SW 1271 (cell line): Measurements from ENCODE around the gene LRRC46.

Experiments
- DNase-seq, 2 experiments: peaks; one replicate each; lab custom pipeline; 2025; lab: John Stamatoyannopoulos, UW

LRRC46 gene, protein sequence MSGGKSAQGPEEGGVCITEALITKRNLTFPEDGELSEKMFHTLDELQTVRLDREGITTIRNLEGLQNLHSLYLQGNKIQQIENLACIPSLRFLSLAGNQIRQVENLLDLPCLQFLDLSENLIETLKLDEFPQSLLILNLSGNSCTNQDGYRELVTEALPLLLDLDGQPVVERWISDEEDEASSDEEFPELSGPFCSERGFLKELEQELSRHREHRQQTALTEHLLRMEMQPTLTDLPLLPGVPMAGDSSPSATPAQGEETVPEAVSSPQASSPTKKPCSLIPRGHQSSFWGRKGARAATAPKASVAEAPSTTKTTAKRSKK

DNA sequence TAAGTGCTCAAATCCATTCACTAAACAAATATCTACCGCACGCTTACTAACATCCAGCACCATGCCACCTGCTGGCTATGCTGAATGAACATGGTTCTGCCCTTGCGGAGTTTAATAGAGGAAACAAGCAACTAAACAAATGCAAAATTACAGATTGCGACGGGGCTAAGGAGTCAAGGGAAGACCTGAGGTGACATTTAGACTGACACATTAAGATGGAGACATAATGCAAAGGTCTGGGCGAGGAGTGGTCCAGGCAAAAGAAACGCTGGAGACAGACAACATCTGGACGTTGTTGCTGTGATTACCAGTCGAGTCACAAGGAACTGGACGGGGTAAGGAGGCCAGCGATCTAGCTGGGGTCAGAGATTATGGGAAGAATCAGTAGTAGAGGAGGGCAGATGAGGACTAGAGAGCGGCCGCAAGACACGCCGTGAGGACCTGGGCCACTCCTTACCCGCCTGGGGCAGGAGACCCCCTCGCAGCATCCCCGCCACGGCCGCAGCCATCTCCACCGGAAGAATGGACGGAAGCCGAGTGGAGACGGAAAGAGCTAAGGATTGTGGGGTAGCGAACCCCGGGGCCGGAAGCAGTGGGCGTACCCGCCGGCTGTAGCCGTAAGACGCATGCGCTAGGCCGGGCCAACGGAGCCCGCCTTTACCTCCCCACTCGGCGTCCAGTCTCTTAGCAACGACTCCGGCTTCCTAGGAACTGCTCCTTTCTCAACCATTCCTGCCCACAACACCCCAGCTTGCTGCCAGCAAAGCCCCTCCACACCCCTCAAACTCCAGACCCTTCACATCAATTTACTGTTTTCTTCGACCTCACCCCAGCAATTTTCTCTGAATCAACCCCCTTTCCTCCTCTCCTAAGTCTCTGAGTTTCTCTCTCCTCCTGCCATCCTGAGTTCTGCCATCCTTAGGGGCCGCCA, at the start of gene LRRC46, which contains the start of gene MRPL10:
Gene LRRC46, plus strand, starts transcription at position 668 of the 931 bp plus-strand sequence. CDS start 320 bp downstream, outside the sequence.
Gene MRPL10, minus strand, starts transcription at position 539 of the 931 bp plus-strand sequence. Its CDS starts 30 bp downstream, at position 509.
- peak; percentile 61 to 94 for DNase-seq

DNA sequence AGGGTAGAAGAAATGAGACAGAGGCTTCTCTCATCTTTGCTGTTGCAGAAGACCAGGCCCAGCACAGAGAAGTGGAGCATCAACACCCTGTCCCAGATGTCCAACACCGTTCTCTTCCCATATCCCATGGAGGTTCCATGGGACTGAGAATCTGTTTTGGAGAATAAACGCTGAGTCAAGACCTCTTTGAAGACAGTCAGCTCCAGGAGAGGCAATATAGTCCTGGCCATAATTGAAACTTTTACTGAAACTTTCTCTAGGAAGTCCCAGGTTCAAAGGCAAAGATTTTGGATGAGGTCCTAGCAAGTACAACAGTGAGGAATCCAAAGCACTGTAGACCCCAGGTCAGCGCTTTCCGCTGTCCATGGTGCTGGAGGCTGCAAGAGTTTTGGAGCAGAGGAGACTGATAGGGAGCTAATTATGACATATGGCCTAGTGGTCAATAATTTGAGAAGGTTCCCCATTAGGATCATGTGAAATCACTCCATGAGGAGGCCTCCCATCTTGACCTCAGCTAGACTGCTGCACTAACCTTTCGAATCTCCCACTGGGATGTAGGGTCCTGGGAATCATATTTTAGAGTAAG, 45.8 kb upstream of the LRRC46 start:
- DNase-seq, result no peak

DNA sequence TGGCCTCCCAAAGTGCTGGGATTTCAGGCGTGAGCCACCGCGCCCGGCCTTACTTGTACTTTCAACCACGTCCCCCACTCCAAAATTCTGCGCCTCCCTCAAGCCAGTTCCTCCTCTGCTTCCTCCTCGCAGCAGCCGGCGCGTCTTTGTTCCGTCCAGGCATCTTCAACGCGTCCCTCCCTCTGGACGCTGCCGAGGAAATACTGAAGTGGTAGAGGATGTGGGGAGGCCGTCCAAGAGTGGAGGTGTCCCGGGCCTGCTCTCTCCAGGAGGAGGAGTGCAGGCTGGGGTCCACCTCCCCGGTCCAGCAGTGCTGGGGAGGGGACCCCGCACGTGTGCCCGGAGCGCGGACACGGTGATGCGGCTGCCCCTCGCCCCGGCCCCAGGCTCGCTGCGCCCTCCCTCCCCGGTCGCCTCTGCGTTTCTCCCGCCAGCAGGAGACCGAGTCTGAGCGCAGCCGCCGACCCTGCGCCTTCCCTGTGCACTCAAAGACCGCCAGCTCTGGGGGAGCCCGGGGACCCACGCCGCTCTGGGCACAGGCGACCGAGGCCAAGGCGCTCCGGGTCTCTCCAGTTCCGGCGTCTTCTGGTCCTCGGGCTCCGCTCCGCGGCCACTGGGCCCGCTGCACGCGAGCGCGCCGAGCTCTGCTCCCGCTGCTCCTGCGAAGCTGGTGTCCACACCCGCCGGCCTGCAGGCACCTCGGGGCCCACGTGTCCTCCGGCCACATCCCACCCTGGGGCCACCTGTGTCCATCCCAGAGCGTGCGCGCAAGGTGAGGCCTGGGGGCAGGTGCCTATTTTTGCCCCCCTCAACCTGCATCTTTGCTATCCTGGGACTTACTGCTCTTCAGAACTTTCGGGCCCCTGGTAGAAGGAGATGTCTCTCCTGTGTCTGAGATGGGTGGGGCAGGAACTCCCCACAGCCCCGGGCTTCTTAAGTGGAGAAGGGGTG, 41.6 kb upstream of the LRRC46 start:
- peak; percentile 17 to 54 for DNase-seq

DNA sequence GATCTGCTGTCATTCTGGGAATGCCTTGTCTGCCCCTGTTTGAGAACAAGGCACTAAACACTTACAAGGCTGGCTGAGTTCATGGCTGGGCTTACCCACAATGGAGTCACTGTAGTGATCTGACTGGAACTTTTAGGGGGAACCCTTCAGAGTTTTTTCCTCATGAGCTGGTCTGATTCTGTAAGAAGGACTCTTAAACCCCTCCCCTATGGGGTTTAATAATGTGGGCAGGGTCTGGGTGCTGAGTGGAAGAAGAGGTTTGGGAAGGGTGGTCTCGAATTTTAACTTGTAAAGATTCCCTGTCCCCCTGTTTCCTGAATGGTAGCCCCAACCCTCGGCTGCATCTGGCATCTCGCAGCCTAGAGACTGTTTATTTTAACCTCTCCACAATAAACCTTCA, 40.4 kb upstream of the LRRC46 start:
- DNase-seq, result no peak

DNA sequence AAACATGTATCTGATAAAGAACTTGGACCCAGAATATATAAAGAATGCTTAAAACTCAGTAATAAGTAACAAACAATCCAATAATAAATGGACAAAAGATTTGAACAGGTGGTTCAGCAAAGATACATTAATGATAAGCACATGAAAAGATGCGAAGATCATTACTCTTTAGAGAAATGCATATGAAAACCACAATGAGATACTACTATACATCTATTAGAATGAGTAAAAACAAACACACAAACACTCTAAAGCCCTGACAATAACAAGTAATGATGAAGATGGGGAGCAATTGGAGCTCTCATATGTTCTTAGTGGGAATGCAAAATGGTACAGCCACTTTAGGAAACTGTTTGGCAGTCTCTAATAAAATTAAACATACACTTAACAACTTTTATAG, 39.0 kb upstream of the LRRC46 start:
- DNase-seq, result no peak

DNA sequence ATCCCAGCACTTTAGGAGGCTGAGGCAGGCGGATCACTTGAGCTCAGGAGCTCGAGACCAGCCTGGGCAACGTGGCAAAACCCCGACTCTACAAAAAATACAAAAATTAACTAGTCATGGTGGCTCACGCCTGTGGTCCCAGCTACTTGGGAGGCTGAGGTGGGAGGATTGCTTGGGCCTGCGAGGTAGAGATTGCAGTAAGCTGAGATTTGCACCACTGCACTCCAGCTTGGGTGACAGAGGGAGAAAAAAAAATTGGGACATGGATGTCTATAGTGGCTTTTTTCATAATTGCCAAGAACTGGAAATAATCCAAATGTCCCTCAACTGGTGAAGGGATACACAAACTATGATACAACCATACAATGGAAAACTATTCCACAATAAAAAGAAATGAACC, 38.5 kb upstream of the LRRC46 start:
- no peak for DNase-seq

DNA sequence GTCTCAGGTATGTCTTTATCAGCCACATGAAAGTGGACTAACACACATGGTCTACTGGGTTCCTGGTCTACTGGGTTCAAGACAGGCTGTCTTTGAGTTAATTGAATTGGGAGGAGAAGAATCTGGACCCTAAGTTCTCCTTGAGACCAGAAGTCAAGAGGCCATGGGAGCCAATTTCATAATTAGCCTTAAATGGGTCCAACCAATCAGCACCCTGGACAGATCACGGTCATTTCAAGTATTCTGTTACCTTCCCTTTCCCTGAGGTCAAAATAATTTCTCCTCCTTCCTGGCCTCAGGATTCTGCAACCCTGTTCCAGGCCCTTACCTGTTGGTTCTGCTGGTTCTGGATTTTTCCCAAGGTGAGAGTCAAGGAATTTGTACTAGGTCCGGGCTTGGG, 33.7 kb upstream of the LRRC46 start:
- DNase-seq, result no peak

DNA sequence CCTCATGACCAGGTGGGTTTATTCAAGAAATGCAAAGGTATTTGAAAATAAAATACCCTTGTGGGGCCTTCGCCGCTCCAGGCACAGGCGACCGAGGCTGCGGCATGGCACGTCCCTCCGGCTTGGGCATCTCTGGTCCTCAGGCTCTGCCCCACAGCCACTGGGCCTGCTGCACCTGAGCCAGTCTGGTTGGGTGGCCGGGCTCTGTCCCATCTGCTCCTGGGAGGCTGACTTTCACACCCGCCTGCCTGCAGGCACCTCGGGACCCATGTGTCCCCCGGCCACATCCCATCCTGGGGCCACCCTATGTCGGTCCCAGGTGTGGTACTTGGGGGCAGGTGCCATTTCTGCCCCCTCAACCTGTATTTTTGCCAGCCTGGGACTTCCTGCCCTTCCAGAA, 30.8 kb upstream of the LRRC46 start:
- no peak for DNase-seq

DNA sequence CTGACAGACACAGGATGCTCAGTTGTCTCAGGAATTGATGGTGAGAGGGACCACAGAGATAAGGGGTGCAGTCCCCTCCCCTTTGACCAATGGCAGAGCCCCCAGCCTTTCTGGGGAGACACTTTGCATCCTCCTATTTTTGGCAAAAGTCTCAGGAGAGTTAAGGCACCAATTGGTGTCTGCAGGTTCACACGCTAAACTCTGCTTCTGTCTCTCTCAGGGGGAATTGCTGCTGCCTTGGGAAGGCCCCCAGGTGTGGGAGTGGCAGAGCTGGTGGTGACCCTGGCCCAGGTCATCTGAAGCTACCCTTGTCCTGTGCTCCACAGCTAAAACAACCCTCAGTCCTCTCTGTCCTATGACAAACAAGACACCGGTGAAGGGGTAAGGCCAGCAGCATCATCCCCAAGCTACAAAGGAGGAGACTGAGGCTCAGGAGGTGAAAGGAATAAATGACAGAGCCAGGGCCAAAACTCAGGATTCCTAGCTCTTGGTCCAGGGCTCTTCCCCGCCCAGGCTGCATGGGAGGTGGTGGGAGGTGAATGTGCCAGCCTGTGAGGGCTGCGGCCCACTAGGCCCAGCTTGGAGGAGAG, 30.2 kb upstream of the LRRC46 start:
- no peak for DNase-seq

DNA sequence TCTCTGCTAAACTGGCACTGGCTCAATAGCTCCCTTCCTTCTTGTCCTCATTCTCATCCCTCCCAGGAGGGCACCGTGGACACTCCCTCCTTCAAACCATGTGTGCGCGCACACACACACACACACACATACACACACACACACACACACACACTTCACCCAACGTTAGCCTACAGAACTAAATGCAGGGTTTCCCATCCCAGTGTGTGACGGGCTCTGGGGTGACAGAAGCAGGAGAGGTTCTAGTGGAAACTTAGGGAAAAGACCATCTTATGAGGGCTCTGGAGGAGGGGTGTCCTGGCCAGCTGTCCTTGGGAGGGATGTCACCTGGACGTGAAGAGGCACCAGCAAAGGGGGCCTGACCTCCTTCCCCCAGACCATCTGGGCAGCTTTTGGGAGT, 29.6 kb upstream of the LRRC46 start:
- no peak for DNase-seq

DNA sequence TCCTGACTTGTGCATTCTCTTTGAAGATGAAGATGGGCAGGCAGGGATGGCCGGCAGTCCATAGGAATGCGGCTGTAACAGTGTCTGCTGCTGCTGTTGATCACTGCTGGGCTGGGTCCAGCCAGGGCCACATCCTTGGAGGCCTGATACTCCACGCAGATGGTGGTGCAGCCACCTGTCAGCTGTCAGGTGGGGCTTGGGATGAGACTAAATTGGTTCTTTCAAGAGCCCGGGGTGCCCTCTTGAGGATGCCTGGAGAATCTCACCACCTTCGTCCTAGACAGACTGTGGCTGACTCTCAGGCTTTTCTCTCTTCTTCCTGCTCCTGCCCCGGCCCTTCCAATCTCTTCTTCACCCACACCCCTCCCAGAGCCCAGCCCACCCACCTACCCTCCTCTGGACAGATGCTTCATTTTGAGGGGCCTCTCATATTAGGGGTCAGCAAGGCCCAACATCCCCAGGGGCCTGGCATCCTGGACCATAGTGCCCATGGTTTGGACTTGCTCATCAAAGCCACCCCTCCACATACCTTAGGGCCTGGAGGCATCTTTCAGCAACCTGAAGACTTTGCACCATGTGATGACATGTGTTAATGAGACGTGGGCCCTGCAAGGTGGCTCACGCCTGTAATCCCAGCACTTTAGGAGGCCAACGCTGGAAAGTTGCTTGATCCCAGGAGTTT, 29.0 kb upstream of the LRRC46 start:
- peak in 1 of 2 experiments; percentile 43 for DNase-seq

DNA sequence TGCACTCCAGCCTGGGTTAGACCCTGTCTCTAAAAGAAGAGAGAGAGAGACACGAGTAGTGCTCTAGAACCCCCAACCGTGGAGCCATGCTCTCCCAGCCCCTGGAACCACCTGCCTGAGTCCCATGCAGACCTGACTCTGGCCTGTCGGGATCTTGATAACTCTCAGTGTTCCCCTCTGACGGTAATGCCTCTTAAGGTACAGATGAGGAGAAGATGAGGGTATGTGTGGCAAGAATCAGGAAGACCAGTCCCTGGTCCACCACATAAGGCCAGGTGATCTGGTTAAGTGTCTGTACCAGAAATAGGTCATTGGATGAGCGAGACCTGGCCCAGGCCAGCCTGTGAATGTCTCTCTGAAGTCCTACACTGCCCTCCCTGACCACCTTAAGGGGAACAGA, 28.3 kb upstream of the LRRC46 start:
- no peak for DNase-seq

DNA sequence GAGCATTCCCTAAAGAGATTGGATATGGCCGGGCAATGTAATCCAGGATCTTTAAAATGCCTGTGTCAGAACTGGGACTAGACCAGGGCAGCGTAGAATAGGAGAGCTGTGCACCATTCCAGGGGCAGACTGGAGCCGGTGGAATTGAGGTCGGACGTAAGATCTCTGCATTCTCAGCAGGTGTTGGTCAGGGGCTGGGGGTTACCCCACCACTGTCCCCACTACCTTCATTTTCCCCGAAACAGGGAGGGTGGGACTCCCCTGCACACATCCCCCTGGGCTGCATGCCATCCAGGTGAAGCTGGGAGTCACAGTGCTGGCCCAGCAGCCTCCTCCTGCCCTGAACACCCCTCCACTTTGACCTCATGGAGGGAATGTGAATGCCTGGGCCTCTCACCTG, 27.7 kb upstream of the LRRC46 start:
- no peak for DNase-seq

DNA sequence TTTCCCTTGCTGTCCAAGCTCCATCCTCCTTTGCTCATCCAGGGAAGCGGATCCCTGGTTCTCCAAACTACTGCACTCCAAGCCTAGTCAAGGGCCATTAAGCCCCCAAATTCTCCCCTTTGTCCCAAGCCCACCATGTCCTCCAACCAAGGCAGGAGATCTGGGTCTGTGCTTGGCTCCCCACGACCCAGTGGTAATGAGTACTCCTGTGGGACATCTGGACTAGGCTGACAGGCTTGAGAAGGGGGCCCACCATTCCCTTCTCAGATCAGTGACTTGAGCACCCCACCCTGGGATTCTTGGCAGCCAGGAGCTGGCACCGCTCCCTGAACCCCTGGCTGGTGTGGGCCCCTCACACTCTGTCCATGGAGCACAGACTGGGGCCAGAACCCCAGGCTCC, 27.0 kb upstream of the LRRC46 start:
- no peak for DNase-seq

DNA sequence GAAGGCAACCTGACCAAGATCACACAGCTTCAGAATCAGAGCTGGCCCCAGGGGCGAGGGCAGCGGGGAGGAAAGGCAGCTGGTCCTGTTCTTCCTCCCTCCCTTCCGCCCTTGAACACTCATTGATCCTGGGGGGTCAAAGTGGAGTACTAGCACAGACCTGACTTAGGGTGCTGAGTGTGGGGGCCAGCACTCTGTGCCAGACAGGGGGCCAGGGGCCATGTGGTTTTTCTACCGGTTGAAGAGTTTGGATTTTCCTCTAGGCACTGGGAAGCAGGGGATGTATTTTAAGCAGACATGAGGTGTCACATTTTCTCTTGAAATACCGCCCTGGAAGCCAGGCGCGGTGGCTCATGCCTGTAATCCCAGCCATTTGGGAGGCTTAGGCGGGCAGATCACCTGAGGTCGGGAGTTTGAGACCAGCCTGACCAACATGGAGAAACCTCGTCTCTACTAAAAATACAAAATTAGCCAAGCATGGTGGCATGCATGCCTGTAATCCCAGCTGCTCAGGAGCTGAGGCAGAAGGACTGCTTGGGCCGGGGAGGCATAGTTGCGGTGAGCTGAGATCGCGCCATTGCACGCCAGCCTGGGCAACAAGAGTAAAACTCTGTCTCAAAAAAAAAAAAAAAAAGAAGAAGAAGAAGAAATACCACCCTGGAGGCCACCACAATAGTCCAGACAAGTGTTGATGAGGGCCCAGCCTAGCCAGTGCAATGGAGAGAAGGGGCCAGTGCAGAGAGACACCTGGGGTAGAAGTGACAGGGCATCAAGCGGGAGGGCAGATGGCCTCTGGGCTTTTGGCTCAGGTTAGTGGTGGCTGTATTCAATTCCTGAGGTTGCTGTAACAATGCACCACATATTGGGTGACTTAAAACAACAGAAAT, 25.2 kb upstream of the LRRC46 start:
- no peak for DNase-seq

DNA sequence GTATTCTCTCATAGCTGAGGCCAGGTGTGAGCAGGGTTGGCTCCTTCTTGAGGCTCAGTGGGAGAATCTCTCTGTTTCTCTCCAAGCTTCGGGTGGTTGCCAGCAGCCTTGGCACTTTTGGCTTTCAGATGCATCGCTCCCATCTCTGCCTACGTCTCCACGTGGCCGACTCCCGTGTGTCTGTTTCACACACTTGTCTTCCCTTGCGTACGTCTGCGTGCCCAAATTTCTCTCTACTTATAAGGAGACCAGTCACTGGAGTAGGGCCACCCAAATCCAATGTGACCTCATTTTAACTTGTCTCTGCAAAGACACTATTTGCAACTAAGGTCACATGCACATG, 24.6 kb upstream of the LRRC46 start:
- no peak for DNase-seq

DNA sequence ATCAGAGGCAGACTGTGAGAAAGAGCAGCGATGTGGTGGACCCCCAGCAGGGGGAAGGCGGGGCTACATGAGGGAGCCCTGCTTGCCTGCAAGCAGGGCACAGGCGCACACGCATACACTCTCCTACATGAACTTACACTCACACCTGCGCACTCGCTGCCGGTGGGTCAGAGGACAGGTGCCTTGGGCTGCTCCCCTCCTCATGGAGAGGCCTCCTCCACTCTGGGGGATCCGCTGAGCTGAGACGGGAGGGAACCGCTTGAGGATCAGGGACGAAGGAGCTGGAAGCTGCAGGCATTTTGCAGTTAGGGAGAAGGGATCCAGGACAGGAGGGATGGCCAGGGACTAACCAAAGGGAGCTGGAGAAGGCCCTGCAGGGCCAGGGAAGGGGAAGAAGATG, 24.0 kb upstream of the LRRC46 start:
- no peak for DNase-seq

DNA sequence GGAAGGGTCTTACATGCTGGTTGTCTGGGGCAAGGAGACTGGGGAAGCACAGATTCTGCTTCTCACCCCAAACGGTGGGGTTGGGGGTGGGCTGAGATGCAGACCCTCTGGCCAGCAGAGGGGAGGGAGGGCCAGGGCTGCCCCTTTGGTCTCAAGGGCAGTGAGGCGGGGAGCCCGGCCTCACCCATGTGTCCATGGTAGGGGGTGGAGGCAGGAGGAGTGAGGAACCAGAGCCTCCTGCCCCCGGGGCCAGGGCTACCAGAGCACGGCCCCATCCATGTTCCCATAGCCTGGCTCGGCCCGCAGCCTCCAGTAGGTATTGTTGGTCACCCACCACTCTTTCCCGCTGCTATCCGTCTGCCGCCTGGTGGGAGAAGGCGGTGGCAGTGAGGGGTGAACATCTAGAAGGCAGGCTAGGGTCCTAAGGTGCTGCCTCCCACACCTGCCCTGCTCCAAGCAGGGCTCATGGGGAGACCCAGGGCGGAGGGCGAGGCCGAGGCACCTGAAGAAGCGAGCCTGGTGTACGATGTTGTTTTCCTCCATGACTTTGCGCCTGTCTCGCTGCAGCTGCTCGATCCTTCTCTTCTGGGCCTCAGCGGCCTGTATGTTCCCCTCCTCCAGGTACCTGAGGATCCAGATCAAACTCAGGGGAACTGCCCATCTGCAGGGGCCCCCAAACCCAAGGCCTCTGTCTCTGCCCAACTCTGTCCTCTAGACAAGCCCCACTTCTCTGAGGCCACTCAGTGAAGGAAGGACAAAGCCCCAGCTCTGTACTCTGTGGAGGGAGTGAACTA, 23.2 kb upstream of the LRRC46 start:
- DNase-seq, result no peak
